HG02970 (cell line): Measurements from ENCODE around the gene CCL4.

ENCODE experiments used
- ATAC-seq: cut with Tn5 transposase; IDR thresholded peaks from one replicate; pipeline ENCODE4 v1.9.1; 2021; ENCODE audit warnings: mild to moderate bottlenecking, moderate library complexity, moderate number of reproducible peaks; ENCODE audit not compliant: unreplicated experiment, low FRiP score

The CCL4 gene

GRCh38 chr17:36136439-36136838 is 32.8 kb downstream of the CCL4 start:
- no peak for ATAC-seq

DNA sequence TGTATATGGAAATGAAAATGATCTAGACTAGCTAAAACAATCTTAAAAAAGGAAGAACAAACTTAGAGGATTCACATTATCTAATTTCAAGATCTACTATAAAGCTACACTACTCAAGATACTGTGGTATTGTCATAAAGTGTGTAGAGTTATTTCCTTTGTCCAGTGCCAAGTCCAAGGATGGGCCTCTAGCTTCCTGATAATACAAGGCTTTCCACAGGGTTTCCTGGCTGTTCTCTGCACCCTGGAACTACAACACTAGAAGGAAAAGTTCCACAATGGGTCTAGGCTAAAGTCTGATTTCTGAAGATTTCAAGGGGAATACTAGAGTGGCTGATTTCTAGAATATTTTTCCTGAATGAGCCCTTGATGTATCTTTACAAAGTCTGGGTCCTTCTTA is 38.6 kb downstream of the CCL4 start:
- no peak for ATAC-seq

DNA sequence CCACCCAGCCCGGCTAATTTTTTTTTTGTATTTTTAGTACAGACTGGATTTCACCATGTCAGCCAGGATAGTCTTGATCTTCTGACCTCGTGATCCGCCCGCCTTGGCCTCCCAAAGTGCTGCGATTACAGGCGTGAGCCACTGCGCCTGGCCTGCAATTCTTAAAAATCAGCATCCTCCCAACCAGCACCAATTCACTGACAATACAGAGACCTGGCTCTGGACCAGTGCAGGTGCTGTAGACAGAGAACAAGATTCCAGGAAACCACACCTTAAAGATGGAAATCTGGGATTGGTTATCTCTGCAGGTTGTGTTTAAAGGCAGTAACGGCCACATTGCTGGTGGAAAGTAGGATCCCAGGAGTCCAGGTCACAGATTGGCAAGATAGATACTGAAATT is 39.2 kb downstream of the CCL4 start:
- no peak for ATAC-seq

DNA sequence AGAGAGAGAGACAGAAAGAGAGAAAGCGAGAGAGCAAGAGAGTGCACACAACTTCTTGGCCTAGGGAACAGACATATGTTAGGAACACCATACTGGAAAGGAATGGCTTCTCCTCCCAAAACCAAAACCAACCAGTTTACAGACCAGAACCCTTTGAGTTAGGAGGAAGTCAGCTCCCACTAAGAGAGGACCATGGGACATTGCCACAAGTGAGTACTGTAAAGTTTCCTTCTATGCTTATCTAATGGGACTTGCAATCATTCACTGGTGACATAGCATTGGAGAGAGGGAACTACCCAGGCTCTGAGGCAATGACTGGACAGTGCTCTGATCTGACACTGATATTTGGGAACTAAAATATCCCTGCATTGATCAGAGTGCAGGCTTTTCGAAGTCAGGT is 40.4 kb downstream of the CCL4 start:
- no peak for ATAC-seq

DNA sequence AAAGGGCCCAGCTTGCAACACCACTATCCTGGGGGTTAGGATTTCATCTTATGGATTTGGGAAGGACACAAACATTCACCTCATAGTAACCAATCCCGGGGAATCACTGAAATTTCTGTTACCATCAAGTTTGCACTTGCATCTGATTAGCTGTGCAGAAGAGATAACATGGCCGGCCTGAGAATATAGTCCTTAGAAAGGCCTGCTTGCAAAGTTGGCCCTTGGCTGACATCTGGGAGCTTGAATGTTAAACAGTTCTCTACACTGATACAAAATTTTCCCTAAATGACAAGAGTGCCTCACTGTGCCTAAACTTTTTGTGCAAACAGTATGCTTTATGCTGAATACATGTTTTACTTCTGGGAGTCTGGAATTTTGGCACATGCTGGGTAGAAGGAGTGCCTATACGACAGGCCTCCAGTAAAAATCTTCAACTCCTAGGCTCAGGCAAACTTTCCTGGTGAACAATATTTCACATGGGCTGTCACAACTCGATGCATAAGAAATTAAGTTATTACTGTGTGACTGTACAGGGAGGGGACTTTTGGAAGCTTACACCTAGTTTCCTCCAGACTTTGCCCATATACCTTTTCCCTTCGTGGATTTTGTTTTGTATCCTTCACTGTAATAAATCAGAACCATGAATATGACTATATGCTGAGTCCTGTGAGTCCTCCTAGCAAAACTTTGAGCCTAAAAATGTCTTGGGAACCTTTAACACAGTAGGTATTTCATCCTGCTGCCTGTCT is 41.5 kb downstream of the CCL4 start:
- no peak for ATAC-seq

DNA sequence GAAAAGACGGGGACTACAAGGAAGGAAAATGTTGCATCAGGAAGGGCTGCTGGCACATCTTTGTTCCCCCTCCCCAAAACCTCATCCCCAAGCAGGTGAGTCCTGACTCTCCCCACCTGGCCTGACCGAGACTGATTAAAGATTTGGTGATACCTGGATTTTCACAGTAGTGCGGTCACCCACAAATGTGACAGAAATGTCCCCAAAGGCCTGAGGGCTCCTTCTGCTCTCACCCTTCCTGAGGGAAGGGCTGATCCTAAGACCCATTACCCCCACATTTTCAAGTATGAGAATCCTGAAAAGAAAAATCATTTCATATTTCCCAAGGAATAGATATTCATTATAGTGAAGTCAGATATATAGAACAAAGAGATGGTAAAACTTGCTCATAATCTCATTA is 44.0 kb downstream of the CCL4 start:
- ATAC-seq: no peak

- no peak for ATAC-seq
These were observed 45.1 kb downstream of the CCL4 start for GRCh38 chr17:36148559-36149295.

- ATAC-seq: no peak
These were observed 45.7 kb downstream of the CCL4 start for GRCh38 chr17:36149296-36149820.

GRCh38 chr17:36151891-36152638 is 48.4 kb downstream of the CCL4 start:
- no peak for ATAC-seq

DNA sequence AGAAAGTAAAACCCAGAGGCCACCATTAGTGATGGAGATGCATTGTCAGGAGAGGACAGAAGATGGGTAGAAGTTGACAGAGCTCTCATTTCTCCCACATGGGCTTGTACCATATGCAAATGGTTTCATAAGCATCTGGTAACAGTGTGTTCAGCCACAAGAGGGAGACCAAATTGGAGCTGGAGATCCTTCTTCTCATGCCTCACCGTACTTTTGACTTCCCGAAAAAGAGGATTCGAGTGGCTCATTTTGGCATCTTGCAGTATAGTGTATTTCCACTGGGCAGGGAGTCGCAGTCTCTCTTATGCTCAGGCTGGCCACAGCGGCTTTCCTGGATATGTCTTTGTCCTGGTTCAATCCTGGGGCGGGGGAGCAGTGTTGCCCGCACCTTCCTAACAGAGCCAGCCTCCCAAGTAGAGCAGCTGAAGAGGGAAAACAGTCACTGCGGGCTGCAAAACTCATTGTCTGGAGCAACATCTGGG is 49.1 kb downstream of the CCL4 start:
- ATAC-seq: no peak

GRCh38 chr17:36153895-36154610 is 50.4 kb downstream of the CCL4 start:
- ATAC-seq: no peak
